ENCODE data around the gene ADNP. TPM values are rescaled to one million over a fixed set of nuclear protein-coding genes. Genes with fewer than 3 reads are reported as not detected.

Gene ADNP
- total and polyA plus RNA-seq, 7 donors: 13.3 to 40.1 (median 34.2) TPM

DNA sequence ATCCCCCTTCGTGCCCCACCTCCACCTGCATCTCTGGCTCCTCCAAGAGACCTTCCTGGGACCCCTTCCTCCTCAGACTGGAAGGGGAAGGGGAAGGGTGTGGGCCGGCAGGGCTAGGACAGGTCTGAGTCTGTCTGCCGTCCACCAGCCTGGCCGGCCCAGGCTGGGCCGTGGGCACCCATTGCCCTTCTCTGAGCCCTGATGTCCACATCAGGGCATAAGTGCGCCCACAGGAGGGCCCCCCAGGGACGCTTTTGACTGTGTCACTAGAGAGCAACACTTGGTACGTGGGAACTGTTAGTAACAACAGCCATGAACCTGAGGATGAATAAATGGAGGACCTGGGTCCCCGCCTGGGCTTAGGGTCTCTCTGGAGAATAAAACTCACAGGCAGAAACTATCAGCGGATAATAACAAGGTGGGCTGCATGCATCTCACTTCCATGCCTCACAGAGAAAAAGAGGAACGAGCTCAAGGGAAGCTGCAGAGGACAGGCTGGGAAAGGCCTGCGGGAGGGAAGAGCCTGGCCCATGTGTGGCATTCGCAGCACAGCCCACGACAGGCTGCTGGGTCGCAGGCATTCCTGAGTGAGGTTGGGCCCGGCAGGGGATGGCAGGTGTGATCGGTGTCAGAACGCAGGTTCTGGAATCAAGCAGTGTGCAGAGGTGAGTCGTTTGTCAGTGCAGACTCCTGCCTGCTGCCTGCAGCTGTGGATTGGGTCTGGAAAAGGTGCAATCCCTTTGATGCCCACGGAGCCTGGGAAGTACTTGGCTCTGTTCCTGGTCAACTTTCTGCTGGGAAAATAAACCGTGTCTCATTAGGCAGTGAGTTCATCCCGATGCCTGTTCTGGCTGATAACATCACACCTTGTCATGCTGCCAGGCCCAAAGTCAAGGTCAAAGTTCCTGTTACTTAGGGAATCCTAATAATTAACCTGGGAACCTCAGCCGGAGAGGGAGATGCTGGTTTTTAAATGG is 75.5 kb downstream of the ADNP start:
- no peak for DNase-seq
- intact Hi-C loops (cut with DNase I): no loop called here
- no peaks in the 10 kb centered on the region for H3K9me3 ChIP-seq
- ATAC-seq: no peak
- no peak overlapping the region for H3K27ac ChIP-seq
- H3K4me1 ChIP-seq: no peaks in the 10 kb centered on the region
- WGBS, 3 donors: 56 to 60% (median 60%) methylated on average over 22 to 23 of the region's 23 CpGs
- no peaks in the 10 kb centered on the region for H3K27me3 ChIP-seq (ENCODE audit: insufficient read depth in 3 of 3, low read length in 2 of 3)
- TF ChIP-seq, protein P1, sequence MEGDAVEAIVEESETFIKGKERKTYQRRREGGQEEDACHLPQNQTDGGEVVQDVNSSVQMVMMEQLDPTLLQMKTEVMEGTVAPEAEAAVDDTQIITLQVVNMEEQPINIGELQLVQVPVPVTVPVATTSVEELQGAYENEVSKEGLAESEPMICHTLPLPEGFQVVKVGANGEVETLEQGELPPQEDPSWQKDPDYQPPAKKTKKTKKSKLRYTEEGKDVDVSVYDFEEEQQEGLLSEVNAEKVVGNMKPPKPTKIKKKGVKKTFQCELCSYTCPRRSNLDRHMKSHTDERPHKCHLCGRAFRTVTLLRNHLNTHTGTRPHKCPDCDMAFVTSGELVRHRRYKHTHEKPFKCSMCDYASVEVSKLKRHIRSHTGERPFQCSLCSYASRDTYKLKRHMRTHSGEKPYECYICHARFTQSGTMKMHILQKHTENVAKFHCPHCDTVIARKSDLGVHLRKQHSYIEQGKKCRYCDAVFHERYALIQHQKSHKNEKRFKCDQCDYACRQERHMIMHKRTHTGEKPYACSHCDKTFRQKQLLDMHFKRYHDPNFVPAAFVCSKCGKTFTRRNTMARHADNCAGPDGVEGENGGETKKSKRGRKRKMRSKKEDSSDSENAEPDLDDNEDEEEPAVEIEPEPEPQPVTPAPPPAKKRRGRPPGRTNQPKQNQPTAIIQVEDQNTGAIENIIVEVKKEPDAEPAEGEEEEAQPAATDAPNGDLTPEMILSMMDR (IDR thresholded peaks at IDR 0.05): no peak
- H3K4me3 ChIP-seq: no peak overlapping the region
- no peaks in the 10 kb centered on the region for H3K36me3 ChIP-seq (ENCODE audit: insufficient read depth in 1 of 2, low read depth in 1 of 2)

DNA sequence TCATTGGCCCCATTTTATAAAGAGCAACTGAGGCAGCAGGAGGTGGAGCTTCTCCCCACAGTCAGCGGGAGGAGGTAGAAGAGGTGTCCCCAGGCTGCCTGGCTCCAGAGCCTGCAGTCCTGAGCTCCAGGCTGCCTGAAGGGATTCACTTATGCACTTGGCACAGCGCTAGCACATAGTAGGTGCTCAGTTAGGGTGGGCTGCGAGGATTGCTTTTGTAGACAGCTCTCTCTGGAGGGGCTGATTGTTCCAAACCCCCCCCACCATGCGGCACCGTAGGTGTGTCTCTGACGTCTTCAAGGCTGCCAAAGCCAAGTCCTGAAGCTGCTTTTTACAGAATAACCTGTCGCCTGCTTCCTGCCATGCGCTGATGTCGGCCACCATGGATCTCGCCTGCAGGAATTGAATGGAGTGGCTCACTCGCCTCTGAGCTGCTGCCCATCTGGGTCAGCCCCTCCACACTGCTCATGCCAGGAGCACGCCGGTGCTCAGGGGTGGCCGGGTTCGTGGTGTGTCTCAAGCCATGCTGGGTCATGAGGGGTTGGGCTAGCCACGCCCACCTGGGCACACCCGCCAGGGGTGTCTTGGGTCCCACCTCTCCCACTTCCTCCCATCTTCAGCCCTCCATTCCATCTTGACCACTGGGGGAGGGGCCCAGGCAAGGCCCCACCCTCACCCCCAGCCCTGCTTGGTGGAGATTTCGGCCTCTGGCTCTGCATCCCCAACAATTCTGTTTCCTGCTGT is 76.6 kb downstream of the ADNP start:
- Histone ChIP-seq H3K4me3 (no peak overlapping the region), H3K9me3 (no peaks in the 10 kb centered on the region), H3K4me1 (no peaks in the 10 kb centered on the region), H3K27me3 (ENCODE audit: insufficient read depth in 3 of 3, low read length in 2 of 3) (no peaks in the 10 kb centered on the region), H3K27ac (no peak overlapping the region), H3K36me3 (ENCODE audit: insufficient read depth in 1 of 2, low read depth in 1 of 2) (no peaks in the 10 kb centered on the region)
- ATAC-seq (no peak), DNase-seq (no peak)
- TF ChIP-seq, protein P1 (IDR thresholded peaks at IDR 0.05): no peak
- 85 to 90% (median 87%) methylated on average over 17 to 18 of the region's 18 CpGs for WGBS, 3 donors
- intact Hi-C loops (cut with DNase I): no loop called here

DNA sequence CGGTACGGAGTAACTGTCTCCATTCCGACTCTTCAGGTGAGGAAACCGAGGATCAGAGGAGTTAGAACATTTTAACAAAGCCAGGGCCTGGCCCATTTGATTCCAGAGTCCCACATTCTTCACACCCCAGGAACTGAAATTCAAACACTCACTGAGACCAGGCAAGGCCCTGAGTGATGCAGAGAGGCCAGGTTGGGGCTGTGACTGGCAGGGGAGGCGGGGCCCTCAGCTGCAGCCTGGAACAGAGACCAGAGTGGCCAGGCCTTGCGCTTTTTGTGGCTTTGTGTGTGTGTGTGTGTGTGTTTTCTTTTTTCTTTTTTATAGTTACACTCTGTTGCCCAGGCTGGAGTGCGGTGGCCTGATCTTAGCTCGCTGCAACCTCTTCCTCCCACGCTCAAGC is 79.2 kb downstream of the ADNP start:
- Histone ChIP-seq H3K4me3 (no peak overlapping the region), H3K4me1 (peaks cover 4% of the 10 kb centered on the region), H3K9me3 (no peaks in the 10 kb centered on the region), H3K27me3 (ENCODE audit: insufficient read depth in 3 of 3, low read length in 2 of 3) (no peaks in the 10 kb centered on the region), H3K36me3 (ENCODE audit: insufficient read depth in 1 of 2, low read depth in 1 of 2) (no peaks in the 10 kb centered on the region), H3K27ac (no peak overlapping the region)
- no peak for DNase-seq
- intact Hi-C loops (cut with DNase I): no loop called here
- ATAC-seq: no peak
- TF ChIP-seq, protein P1 (IDR thresholded peaks at IDR 0.05): no peak
- 95 to 98% (median 97%) methylated on average over 9 of the region's 9 CpGs for WGBS, 3 donors

DNA sequence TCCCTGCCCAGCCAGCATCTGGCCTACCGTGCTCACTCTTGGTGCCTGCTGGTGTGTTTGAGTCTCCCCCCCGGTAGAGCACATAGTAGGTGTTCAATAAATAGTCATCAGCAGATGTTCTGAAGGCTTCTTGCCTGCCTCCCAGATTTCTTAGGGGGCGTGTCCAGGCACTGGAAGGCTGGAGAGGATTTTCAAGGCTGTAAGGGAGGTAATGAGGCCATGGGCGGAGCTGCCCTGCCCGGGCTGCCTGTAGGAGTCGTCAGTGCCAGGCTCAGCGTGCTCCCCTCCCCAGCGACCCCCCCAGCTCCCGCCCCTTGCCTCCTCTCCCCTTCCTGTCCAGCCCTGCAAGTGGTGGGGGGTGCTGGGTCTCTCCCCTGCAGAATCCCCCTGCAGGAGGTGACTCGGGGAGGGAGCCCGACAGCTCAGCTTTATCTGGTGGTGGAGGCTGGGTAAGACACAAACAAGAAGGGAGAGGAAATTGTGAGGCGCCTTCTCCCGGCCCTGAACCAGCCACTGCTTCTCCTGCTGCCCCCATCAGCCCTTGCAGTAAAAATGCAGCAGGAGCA is 80.4 kb downstream of the ADNP start:
- no peaks in the 10 kb centered on the region for H3K36me3 ChIP-seq (ENCODE audit: insufficient read depth in 1 of 2, low read depth in 1 of 2)
- no peaks in the 10 kb centered on the region for H3K27me3 ChIP-seq (ENCODE audit: insufficient read depth in 3 of 3, low read length in 2 of 3)
- TF ChIP-seq, protein P1 (IDR thresholded peaks at IDR 0.05): no peak
- no peak overlapping the region for H3K27ac ChIP-seq
- WGBS, 3 donors: 75 to 84% (median 79%) methylated on average over 9 to 13 of the region's 13 CpGs
- ATAC-seq (no peak), DNase-seq (no peak)
- no peak overlapping the region for H3K4me3 ChIP-seq
- H3K4me1 ChIP-seq: peaks cover 4% of the 10 kb centered on the region
- intact Hi-C loops (cut with DNase I): no loop called here
- no peaks in the 10 kb centered on the region for H3K9me3 ChIP-seq
